ENCODE measurements around the gene CLCN4. TPM values are rescaled to one million over a fixed set of nuclear protein-coding genes. Genes with fewer than 3 reads are reported as not detected.

The CLCN4 gene
- total RNA-seq, 1 donor from 2014 or later: 1.2 TPM

DNA sequence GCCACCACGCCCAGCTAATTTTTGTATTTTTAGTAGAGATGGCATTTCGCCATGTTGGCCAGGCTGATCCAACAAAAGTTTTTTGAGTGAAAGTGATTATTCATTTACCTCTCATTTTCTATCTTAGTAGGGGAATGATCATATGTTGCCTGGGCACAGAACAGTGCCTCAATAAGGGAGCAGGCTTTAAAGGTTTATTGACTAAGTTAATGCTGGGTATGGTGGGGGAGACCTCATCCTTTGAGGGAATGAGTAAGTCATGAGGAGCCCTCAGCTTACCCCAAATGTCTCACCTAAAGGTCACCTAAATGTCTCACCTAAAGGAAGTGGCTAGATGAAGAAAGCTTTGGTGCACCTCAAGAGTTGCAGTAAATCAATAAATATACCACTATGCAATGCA is 109.0 kb downstream of the CLCN4 start:
- intact Hi-C loops (cut with DNase I): no loop called here
- TF ChIP-seq POLR2AphosphoS5 (IDR thresholded peaks at IDR 0.05; ENCODE audit: insufficient read depth in 1 of 2, low read depth in 1 of 2) (no peak), POLR2A (IDR thresholded peaks at IDR 0.05) (no peak)
- TF ChIP-seq, protein P1, sequence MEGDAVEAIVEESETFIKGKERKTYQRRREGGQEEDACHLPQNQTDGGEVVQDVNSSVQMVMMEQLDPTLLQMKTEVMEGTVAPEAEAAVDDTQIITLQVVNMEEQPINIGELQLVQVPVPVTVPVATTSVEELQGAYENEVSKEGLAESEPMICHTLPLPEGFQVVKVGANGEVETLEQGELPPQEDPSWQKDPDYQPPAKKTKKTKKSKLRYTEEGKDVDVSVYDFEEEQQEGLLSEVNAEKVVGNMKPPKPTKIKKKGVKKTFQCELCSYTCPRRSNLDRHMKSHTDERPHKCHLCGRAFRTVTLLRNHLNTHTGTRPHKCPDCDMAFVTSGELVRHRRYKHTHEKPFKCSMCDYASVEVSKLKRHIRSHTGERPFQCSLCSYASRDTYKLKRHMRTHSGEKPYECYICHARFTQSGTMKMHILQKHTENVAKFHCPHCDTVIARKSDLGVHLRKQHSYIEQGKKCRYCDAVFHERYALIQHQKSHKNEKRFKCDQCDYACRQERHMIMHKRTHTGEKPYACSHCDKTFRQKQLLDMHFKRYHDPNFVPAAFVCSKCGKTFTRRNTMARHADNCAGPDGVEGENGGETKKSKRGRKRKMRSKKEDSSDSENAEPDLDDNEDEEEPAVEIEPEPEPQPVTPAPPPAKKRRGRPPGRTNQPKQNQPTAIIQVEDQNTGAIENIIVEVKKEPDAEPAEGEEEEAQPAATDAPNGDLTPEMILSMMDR (IDR thresholded peaks at IDR 0.05): no peak
- no peaks in the 10 kb centered on the region for H3K9me3 ChIP-seq
- no peak overlapping the region for H3K27ac ChIP-seq
- no peak for DNase-seq (ENCODE audit: extremely low spot score in 2 of 2)
- H3K36me3 ChIP-seq: no peaks in the 10 kb centered on the region
- no peaks in the 10 kb centered on the region for H3K4me1 ChIP-seq
- no peak overlapping the region for H3K4me3 ChIP-seq
- H3K27me3 ChIP-seq: no peaks in the 10 kb centered on the region

- Histone ChIP-seq H3K4me3 (no peak overlapping the region), H3K4me1 (no peaks in the 10 kb centered on the region), H3K27me3 (no peaks in the 10 kb centered on the region), H3K9me3 (no peaks in the 10 kb centered on the region), H3K36me3 (no peaks in the 10 kb centered on the region), H3K27ac (no peak overlapping the region)
- intact Hi-C loops (cut with DNase I): no loop called here
- DNase-seq (ENCODE audit: extremely low spot score in 2 of 2): no peak
- no peak for TF ChIP-seq POLR2A (IDR thresholded peaks at IDR 0.05)
- TF ChIP-seq POLR2AphosphoS5 (IDR thresholded peaks at IDR 0.05; ENCODE audit: insufficient read depth in 1 of 2, low read depth in 1 of 2): no peak
Measured at GRCh38 chrX:10278716-10279115, 121.9 kb downstream of the CLCN4 start.

- TF ChIP-seq, protein P1 (IDR thresholded peaks at IDR 0.05): no peak
- TF ChIP-seq POLR2A (IDR thresholded peaks at IDR 0.05): no peak
- H3K27ac ChIP-seq: no peak overlapping the region
Measured at GRCh38 chrX:10280071-10280470, 123.3 kb downstream of the CLCN4 start.

DNA sequence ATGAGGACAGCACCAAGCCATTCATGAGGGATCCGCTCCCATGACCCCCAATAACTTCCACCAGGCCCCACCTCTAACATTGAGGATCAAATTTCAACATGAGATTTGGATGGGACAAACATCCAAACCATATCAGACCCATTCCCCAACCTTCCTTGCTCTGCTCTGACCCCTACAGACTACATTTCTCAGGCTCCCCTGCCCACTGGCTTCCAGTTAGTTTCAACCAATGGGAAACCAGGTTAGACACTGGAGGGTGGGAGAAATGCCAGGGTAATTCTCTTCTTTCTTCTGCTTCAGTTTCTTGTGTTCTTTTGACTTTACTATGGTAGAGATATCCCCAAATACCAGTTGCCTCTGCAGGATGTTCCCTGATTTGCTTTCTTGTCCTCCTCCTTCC is 125.7 kb downstream of the CLCN4 start:
- Histone ChIP-seq H3K4me1 (no peaks in the 10 kb centered on the region), H3K4me3 (no peak overlapping the region), H3K9me3 (no peaks in the 10 kb centered on the region), H3K27ac (no peak overlapping the region), H3K27me3 (no peaks in the 10 kb centered on the region), H3K36me3 (no peaks in the 10 kb centered on the region)
- intact Hi-C loops (cut with DNase I): no loop called here
- TF ChIP-seq POLR2AphosphoS5 (IDR thresholded peaks at IDR 0.05; ENCODE audit: insufficient read depth in 1 of 2, low read depth in 1 of 2) (no peak), POLR2A (IDR thresholded peaks at IDR 0.05) (no peak)
- TF ChIP-seq, protein P1 (IDR thresholded peaks at IDR 0.05): no peak
- DNase-seq (ENCODE audit: extremely low spot score in 2 of 2): no peak

More at GRCh38 chrX:10280071-10280470, 123.3 kb downstream of the CLCN4 start:
- DNase-seq (ENCODE audit: extremely low spot score in 2 of 2): no peak
- no peak overlapping the region for H3K4me3 ChIP-seq
- H3K36me3 ChIP-seq: no peaks in the 10 kb centered on the region
- no peaks in the 10 kb centered on the region for H3K9me3 ChIP-seq
- no peaks in the 10 kb centered on the region for H3K27me3 ChIP-seq
- H3K4me1 ChIP-seq: no peaks in the 10 kb centered on the region
- intact Hi-C loops (cut with DNase I): no loop called here

DNA sequence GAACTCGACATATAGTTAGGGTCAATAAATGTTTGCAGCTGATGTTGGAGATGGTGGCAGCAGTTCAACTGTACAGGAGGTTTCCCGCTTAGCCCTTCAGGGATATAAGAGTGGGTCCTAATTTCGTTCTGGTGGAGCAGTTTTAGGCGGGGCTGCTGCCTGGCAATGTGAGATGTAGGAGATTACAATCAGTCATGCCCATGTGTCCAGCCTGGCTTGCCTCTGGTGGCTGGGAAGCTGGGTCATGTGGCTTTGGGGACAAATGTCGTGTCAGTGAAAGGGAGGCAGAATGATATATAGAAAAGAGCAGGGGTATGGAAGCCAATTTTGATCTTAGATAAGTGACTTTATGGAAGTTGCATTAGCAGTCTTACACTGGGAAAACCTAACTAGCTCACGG is 129.4 kb downstream of the CLCN4 start:
- no peaks in the 10 kb centered on the region for H3K36me3 ChIP-seq
- H3K9me3 ChIP-seq: no peaks in the 10 kb centered on the region
- H3K4me1 ChIP-seq: no peaks in the 10 kb centered on the region
- TF ChIP-seq POLR2A (IDR thresholded peaks at IDR 0.05) (no peak), POLR2AphosphoS5 (IDR thresholded peaks at IDR 0.05; ENCODE audit: insufficient read depth in 1 of 2, low read depth in 1 of 2) (no peak)
- TF ChIP-seq, protein P1 (IDR thresholded peaks at IDR 0.05): no peak
- H3K27me3 ChIP-seq: no peaks in the 10 kb centered on the region
- no peak overlapping the region for H3K27ac ChIP-seq
- H3K4me3 ChIP-seq: no peak overlapping the region
- intact Hi-C loops (cut with DNase I): no loop called here
- DNase-seq (ENCODE audit: extremely low spot score in 2 of 2): no peak

Other genes starting within 250 kb of the CLCN4 start
- not detected for gene CLDN34, start 189.6 kb upstream of the CLCN4 start, total RNA-seq

Measured in vagina (tissue), 2 donors.